Measurements from ENCODE around the gene BAD.
A peak's percentile ranks its signal among the peaks of the same experiment; 100 is the strongest.

The BAD gene

DNA sequence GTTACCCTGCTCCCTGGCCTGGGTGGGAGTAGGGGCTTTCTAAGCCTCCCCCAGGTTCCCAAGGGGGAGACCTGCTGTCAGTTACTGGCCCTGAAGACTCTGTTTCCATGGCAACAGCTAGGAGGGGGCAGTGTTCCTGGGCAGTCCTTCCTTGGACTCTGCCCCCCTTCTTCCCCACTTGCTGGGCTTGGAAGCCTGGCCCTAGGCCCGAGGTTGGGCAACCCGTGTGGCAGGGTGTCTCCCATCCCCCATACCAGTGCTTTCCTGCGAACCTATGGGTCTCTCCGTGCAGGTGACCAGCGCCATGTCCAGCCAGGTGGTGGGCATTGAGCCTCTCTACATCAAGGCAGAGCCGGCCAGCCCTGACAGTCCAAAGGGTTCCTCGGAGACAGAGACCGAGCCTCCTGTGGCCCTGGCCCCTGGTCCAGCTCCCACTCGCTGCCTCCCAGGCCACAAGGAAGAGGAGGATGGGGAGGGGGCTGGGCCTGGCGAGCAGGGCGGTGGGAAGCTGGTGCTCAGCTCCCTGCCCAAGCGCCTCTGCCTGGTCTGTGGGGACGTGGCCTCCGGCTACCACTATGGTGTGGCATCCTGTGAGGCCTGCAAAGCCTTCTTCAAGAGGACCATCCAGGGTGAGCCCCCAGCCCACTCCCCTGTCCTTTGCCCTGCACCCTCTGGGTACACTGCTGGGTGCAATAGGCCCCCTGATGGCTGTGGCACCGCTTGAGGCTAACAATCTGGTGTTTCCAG lies 22.6 kb upstream of the BAD start:
- peak; percentile 54 for DNase-seq (ENCODE audit: low read depth)
- H3K4me3 ChIP-seq (ENCODE audit: low read depth, low read length): peak overlapping the region; percentile 98
- TF ChIP-seq POLR2A (IDR thresholded peaks at IDR 0.05; ENCODE audit: extremely low read depth, insufficient read length): no peak
- TF ChIP-seq MAX (IDR thresholded peaks at IDR 0.05; ENCODE audit: low read depth, low read length): no peak
- TF ChIP-seq CTCF (IDR thresholded peaks at IDR 0.05; ENCODE audit: low read depth, low read length): no peak
- TF ChIP-seq MYC (IDR thresholded peaks at IDR 0.05; ENCODE audit: low read depth, low read length): no peak

GRCh38 chr11:64306563-64306875 lies 22.1 kb upstream of the BAD start:
- TF ChIP-seq MAX (IDR thresholded peaks at IDR 0.05; ENCODE audit: low read depth, low read length) (no peak), MYC (IDR thresholded peaks at IDR 0.05; ENCODE audit: low read depth, low read length) (peak; percentile 1; the same call in 1 of the 2 replicates), CTCF (IDR thresholded peaks at IDR 0.05; ENCODE audit: low read depth, low read length) (no peak), POLR2A (IDR thresholded peaks at IDR 0.05; ENCODE audit: extremely low read depth, insufficient read length) (no peak)
- H3K4me3 ChIP-seq (ENCODE audit: low read depth, low read length): peak overlapping the region; percentile 98
- no peak for DNase-seq (ENCODE audit: low read depth)

DNA sequence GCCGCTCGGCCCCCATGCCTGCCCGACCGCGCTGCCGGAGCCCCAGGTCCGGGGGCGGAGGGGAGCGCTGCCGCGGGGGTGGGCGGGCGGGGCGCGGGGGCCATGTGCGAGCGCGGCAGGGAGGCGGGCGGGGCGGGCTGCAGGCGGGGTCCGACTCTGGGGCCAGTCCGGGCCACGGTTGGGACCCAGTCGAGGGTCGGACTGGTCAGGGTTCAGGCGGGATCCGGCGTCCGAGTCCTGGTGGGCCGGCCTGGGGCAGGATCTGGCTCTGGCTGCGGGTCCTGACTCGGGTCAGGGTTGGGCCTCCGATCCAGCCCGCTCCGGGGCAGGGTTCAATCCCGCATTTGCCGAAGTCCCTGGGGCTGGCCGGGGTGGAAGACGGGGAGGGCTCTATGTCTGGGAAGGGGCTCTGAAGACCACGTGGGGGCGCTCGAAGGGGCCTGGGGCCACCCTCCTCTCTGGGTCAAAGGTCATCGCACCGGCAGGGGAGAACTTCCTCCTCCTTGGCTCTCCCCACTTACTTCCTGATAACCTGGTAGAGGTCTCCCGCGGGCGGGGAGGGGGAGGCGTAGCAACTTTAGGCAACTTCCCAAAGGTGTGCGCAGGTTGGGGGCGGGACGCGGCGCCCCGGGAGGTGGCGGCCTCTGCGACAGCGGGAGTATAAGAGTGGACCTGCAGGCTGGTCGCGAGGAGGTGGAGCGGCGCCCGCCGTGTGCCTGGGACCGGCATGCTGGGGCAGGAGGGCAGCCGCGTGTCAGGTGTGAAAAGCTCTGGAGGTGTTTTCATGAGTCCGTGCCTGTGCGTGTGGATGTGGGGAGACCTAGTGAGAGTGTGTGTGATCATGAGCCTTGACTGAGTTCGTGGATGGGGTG lies 21.5 kb upstream of the BAD start:
- TF ChIP-seq MAX (IDR thresholded peaks at IDR 0.05; ENCODE audit: low read depth, low read length) (peak; percentile 87), MYC (IDR thresholded peaks at IDR 0.05; ENCODE audit: low read depth, low read length) (peak; percentile 63; the same call in 1 of the 2 replicates), POLR2A (IDR thresholded peaks at IDR 0.05; ENCODE audit: extremely low read depth, insufficient read length) (peak; percentile 20), CTCF (IDR thresholded peaks at IDR 0.05; ENCODE audit: low read depth, low read length) (peak; percentile 40)
- peak; percentile 91 for DNase-seq (ENCODE audit: low read depth)

GRCh38 chr11:64305075-64305690 lies 20.7 kb upstream of the BAD start, which contains the start of gene ESRRA:
Gene ESRRA, plus strand, starts transcription at chr11:64305524. Its CDS starts 1,656 bp downstream, at chr11:64307180.
- DNase-seq (ENCODE audit: low read depth): peak; percentile 100
- H3K4me3 ChIP-seq (ENCODE audit: low read depth, low read length): peak within 1 kb of the TSS; percentile 98
- TF ChIP-seq MAX (IDR thresholded peaks at IDR 0.05; ENCODE audit: low read depth, low read length): peak; percentile 59
- TF ChIP-seq POLR2A (IDR thresholded peaks at IDR 0.05; ENCODE audit: extremely low read depth, insufficient read length): peak; percentile 57
- no peak for TF ChIP-seq CTCF (IDR thresholded peaks at IDR 0.05; ENCODE audit: low read depth, low read length)
- no peak for TF ChIP-seq MYC (IDR thresholded peaks at IDR 0.05; ENCODE audit: low read depth, low read length)

More for the DNA sequence above, 21.5 kb upstream of the BAD start:
- peak overlapping the region; percentile 98 for H3K4me3 ChIP-seq (ENCODE audit: low read depth, low read length)

DNA sequence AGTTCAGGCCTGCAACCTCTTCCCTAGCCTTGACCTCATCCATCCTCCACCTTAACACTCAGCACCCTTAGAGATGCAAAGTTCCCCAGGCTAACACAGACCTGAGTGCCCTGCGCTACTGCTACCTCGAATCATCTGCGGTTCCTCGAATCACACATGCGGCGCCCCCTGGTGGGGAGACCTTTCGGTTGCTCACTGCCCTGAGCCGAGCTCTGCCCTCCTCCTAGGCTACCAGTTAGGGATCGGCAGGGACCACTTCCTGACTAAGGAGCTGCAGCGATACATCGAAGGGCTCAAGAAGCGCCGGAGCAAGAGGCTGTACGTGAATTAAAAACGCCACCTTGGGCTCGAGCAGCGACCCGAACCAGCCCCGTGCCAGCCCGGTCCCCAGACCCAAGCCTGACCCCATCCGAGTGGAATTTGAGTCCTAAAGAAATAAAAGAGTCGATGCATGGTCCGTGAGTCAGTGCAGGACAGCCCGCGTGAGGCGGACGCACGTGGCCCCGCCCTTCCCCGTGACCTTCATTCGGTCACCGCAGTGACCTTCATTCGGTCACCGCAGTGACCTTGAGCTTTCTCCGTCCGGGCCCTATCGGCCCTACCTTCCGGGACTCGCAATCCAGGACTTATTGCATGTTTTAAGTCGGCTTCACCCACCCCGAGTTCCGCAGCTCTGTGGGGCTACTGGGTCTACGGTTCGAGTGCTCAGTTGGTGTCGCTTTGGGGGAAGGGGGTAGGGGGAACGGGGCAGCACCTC lies 20.0 kb upstream of the BAD start:
- peak; percentile 98 for DNase-seq (ENCODE audit: low read depth)
- peak overlapping the region; percentile 85 for H3K4me3 ChIP-seq (ENCODE audit: low read depth, low read length)
- TF ChIP-seq MAX (IDR thresholded peaks at IDR 0.05; ENCODE audit: low read depth, low read length) (peak; percentile 98), POLR2A (IDR thresholded peaks at IDR 0.05; ENCODE audit: extremely low read depth, insufficient read length) (peak; percentile 69), CTCF (IDR thresholded peaks at IDR 0.05; ENCODE audit: low read depth, low read length) (peak; percentile 91), MYC (IDR thresholded peaks at IDR 0.05; ENCODE audit: low read depth, low read length) (peak; percentile 93)
